ENCODE measurements around the gene KRTAP5-6.

KRTAP5-6 gene

DNA sequence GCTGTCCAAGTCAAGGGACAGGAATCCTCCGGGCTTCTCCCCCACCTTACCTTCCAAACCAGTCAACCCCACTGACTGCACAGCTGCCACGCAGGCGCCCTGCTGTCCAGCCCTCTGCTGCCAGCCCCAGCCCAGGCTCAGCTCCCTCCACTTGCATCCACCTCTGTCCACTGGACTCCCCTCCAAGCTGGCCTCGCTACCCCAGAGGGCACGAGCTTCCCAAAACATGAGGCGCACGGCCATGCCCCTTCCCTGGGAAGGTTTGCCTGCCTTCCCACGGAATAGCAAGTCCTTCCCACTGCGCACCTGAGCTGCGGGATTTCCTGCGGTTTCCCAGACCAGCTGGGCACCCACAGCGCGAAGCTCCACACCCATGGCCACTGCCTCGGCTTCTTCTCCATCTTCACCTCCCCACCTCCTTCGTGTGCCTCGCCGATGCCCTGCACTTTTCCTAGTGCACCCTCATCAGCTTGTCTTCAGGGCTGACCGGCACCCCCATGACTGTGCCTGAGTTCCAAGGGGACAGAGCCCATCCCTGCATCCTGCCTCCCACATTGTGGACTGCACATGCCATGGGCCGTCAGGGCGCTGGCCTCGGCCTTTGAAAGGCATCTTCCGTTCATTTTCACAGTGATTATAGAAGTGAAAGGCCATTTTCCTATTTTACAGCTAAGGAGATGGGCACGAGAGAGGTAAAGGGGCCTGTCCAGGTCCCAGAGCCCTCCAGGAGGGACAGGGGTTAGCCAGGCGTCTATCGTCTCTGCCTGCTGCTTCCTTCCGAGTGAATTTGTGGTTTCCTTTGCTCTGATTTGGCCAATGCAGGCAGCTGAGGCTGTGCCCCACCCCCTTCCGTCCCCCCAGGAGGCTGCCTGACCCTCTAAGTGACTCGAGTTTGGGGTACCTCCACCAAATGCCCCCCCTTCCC lies 37.0 kb downstream of the KRTAP5-6 start:
- DNase-seq (ENCODE audit: low spot score) = no peak

DNA sequence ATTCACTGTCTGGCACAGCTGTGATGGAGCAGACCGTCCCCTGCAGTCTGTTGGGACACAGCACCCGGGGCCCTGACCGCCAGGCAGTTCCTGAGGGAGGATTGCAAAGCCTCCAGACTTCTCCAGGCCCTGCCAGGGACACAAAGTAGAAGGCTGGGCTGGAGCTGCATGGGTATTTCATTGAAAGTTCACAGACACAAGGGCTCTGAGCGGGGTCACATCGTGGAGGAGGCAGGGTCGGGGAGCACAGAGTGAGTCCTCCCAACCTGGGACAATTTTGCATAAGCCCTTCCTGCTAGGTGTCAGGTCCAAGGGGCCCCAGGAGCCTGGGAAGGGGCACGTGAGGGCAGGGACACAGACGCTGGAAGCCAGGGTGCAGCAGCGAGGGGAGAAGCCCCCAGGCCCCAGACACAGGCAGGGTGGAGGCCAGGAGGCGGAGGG lies 37.7 kb downstream of the KRTAP5-6 start:
- no peak for DNase-seq (ENCODE audit: low spot score)

DNA sequence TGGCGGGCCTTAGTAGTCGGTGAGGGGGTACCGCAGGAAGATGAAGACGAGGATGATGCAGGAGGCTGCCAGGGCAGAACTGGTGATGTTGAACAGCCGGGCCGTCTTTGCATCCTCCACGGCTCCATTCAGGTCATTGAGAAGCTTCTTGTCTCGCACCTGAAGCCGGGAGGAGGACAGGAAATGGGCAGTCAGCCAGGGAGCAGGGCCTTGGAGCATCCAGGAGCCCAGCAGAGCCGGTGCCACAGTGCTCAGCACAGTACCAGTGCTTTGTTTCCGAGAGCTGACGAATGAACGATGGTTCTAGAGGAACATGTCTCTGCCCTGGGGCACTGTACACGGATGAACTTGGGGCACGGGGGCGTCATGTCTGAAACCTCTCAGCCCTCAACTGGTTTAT lies 38.3 kb downstream of the KRTAP5-6 start:
- no peak for DNase-seq (ENCODE audit: low spot score)

DNA sequence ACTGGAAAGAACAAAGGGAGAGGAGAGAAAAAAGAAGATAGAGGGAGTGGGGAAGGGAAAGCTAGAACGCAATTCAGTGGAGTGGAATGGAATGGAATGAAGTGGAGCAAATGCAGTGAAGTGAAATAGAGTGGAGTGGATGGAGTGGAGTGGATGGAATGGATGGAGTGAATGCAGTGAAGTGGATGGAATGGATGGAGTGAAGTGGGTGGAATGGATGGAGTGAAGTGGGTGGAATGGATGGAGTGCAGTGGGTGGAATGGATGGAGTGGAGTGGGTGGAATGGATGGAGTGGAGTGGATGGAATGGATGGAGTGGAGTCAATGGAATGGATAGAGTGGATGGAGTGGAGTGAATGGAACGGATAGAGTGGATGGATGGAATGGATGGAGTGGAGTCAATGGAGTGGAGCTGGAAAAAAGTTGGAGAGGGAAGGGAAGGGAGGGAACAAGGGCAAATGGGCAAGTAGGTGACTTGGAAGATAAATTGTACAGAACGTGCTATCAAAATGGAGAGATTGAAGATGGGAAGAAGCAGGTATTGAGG lies 39.5 kb downstream of the KRTAP5-6 start:
- no peak for DNase-seq (ENCODE audit: low spot score)

DNA sequence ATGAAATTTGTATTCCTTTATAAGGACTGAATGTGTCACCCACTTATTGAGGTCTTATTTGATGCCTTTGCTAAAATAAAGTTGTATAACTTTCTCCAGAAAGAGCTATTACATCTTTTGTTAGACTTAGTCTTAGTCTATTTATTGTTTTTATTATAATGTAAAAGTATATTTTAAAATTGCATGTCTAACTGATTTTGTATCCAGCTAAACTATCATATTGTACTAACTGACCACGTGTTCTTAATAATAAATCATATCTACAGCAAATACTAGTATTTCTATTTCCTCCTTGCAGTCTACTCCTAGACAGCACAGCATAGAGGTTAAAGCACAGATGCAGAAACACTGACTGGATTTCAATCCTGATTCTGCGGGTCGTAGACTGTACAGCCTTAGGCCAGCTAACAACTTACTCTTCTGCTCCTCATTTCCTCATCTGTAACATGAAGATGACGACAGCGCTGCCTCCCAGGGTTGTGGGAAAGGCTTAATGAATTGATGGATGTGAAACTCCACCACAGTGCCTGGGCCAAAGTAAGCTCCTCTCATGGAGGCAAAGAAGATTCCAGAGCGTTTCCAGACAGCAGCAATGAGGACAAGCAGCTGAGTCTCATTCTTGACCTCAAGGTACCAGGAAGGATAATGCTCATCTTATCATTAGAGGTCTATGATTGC lies 40.2 kb downstream of the KRTAP5-6 start:
- no peak for DNase-seq (ENCODE audit: low spot score)

DNA sequence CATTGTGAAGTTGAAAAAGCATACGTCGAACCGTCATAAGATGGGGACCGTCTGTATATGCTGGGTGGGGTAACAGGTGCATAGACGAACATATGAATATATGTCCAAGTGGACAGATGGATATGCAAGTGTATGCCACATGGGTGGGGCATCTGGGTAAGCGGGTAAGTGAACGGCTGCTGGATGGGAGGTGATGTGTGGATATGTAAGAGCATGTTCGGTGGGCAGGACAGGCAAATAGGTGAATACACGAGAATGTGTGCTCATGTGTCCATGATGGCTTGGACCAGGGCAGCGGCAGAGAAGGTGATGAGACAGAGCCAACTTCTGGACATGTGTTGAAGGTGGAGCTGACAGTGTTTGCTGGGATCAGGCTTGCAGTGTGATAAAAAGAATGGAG lies 41.4 kb downstream of the KRTAP5-6 start:
- no peak for DNase-seq (ENCODE audit: low spot score)

DNA sequence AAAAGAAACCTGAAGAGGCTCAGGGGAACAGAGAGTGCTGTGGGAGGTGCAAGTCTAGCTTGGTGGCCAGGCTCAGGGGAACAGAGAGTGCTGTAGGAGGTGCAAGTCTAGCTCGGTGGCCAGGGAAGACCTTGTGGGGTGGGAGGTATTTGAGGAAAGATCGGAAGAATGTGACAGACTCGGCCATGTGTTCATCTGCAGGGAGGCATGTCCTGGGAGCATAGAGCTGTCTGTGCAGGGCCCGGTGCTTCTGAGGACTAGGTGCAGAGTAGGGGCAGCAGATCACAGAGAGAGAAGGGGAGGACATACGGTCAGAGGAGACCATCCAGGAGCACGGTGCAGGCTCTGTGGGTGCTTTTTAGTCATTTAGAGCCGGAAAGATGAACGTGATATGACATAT lies 42.6 kb downstream of the KRTAP5-6 start:
- DNase-seq (ENCODE audit: low spot score) = no peak

DNA sequence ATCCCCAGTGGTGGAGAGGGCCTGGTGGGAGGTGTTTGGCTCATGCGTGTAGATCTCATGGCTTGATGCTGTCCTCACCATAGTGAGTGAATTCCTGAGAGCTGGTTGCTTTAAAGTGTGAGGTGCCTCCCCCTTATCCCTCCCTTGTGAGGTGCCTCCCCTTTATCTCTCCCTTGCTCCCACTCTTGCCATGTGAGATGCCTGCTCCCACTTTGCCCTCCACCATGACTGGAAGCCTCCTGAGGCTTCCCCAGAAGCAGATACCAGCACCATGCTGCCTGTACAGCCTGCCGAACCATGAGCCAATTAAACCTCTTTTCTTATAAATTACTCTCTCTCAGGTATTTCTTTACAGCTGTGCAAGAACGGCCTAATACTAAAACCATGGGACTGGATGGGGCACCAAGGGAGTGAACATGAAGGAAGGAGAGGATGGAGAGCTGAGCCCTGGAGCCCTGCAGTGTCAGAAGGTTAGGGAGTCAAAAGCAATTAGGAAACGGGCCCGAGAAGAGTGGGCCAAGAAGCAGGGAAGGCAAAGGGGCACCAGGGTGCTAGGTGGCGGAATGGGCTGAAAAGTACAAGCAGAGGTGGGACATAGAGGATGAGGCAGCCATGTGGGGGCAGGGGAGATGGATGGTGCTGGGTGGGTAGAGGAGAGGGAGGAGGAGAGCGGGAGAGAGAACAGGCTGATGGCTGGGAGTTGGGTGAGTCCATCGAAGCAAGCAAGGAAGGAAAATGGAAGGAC lies 44.0 kb downstream of the KRTAP5-6 start:
- no peak for DNase-seq (ENCODE audit: low spot score)

DNA sequence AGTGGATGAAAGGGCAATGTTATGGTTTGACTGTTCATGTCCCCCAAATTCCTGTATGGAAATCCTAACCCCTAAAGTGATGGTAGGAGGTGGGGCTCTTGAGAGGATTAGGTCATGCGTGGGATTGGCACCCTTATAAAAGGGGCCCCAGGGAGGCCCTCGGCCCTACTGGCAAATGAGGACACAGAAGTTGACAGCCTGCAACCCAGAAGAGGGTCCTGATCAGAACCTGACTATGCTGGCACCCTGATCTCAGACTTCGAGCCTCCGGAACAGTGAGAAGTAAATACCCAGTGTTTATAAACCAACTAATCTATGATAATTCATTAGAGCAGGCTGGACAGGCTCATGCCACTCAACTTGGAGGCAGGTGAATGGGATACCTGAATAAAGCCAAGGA lies 44.7 kb downstream of the KRTAP5-6 start:
- DNase-seq (ENCODE audit: low spot score) = no peak

DNA sequence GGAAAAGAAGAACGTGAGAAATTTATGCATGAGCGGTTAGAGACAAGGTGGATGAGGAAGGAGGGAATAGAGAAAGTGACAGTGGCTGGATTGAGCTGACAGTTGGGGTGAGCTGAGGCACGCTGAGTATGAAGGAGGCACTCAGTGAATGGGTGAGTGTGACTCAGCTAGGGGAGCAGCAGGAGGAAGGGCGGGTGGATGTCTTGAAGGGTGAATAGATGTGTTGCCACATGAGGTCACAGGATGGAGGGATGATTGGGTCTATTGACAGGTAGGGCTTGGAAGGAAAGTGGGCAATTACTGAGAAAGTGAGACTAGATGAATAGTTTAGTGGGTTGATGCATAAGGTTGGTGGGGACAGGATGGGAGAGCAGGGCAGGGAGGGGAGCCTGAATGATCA lies 45.4 kb downstream of the KRTAP5-6 start:
- DNase-seq (ENCODE audit: low spot score) = no peak

DNA sequence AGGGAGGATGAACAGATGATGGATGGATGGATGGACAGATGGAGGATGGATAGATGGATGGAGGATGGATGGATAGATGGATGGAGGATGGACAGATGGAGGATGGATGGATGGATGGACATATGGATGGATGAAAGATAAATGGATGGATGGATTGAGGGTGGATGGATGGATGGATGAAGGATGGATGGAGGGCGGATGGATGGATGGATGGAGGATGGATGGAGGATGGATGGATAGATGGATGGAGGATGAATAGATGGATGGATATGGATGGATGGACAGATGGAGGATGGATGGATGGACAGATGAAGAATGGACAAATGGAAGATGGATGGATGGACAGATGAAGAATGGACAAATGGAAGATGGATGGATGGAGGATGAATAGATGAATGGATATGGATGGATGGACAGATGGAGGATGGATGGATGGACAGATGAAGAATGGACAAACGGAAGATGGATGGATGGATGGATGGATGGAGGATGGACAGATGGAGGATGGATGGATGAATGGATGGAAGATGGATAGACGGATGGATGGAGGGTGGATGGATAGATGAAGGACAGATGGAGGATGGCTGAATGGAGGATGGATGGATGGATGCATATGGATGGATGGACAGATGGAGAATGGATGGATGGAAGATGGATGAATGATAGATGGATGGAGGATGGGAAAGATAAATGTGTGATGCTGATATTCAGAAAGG lies 46.0 kb downstream of the KRTAP5-6 start:
- DNase-seq (ENCODE audit: low spot score) = no peak

DNA sequence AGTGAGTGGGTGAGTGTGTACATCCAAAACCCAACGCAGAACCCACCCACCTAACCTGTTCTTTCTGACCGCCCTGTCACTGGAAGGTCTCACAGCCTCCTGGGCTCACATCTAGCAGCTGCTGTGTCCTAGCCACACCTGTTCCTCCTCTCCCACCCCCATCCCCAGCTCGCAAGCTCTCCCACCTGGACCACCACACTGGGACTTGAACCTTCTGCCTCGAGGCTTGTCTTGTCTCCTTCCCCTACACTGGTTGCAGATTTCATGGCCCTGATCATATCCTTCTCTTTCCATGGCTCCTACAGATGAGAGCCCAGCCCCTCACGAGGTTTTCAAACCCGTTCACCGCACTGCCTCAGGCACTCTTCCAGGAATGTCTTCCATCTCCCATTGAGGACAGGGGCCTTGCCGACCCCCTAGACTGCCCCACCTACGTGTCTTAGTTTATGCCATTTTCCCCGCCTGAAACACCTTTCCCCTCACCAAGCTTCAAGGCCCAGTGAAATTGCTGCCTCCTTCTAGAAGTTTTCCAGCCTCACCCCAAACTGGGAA lies 46.7 kb downstream of the KRTAP5-6 start:
- DNase-seq (ENCODE audit: low spot score) = no peak

DNA sequence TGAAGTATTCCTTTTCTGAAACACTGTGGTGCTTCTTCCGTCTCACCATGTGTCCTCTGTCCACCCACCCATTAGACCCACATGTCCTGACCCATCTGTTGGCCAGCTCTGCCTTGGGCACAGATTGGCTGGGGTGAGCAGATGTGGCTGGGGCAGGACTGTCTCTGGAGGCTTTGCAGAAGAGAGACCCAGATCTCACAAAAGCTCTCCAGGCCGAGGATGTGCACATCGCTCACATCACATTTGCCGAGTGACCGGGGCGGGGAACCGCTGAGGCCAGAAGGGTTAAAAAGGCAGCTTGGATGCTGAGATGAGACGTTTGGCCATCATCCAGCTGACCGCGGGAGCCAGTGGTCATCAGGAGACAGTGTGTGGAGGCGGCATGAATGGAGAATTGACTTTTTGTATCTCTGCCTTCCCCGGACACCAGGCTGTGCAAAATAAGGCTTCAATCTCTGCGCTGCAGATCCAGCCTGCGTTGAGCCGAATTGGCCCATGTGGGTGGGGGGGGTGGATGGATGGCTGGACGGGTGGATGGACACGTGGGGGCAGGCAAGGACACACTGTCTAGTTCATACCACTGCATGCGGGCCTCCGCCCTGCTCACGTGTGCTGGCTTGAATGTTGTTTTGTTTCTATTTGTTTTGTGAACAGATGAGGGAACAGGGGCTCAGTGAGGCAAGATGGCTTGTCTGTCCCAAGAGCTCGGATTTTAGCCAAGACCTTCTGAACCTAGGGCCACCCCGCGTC lies 47.3 kb downstream of the KRTAP5-6 start:
- peak; percentile 41 for DNase-seq (ENCODE audit: low spot score)

DNA sequence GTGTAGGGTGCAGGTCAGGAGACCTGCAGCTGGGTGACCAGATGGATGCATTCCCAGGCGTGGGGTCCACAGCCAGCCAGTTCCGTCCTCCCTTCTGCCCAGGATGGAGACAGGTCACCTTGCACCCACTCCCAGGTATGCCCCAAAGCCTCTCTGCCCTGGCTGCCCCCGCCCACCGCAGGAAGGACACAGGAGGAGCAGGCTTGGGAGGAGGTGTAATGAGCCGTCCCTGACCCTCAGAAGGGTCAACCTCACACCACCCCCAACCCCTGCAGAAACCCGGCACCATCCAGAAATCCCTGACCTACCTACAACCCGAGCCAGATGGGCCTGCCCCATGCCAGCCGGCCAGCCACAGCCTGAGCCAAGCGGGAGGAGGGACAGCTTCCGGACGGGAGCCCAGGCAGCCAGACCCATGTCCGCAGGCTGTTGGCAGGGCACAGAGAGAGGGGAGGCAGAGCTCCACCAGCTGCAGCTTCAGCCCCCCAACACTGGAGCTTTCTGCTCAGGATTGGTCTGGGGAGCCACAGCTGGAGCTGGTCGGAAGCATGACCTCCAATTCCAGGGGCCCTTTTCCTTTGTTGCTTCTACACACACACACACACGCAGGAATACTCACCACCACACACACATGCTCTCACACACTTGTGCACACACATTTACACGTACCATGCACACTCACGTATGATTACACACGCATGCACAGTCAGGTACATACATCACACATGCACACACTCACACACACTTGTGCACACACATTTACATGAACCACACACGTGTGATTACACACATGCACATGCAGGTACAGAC lies 48.1 kb downstream of the KRTAP5-6 start:
- DNase-seq (ENCODE audit: low spot score) = no peak

DNA sequence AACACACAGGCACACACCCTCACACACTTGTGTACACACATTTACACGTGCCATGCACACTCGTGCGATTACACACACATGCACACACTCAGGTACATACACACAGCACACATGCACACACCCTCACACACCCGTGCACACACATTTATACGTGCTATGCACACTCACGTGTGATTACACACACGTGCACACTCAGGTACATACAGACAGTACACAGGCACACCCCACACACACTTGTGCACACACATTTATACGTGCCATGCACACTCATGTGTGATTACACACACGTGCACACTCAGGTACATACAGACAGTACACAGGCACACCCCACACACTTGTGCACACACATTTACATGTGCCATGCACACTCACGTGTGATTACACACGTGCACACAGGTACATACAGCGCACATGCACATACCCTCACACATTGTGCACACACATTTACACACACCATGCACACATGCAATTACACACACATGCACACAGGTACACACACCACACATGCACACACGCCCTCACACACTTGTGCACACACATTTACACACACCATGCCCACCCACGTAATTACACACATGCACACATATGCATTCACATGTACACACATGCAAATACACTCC lies 48.8 kb downstream of the KRTAP5-6 start:
- DNase-seq (ENCODE audit: low spot score) = no peak

DNA sequence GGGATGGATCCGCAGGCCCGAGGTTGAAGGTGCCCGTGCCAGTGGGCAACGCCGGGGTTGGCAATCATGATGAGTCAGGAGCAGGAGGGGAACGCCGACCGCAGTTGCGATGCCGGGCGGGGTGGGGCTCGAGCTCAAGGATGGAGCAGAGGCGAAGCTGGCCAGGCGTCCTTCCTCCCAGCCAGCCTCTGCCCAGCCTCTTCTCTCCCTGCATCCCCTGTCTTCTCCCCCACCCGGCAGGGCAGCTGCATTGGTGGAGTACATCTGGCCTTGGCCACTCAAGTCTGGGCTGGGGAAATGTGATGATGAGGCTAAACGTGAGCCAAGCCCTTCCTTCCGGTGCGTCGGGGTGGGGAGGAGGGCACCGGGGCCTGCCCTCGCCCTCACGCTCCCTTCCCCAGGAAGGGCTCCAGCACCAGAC lies 49.5 kb downstream of the KRTAP5-6 start:
- DNase-seq (ENCODE audit: low spot score) = peak; percentile 28

DNA sequence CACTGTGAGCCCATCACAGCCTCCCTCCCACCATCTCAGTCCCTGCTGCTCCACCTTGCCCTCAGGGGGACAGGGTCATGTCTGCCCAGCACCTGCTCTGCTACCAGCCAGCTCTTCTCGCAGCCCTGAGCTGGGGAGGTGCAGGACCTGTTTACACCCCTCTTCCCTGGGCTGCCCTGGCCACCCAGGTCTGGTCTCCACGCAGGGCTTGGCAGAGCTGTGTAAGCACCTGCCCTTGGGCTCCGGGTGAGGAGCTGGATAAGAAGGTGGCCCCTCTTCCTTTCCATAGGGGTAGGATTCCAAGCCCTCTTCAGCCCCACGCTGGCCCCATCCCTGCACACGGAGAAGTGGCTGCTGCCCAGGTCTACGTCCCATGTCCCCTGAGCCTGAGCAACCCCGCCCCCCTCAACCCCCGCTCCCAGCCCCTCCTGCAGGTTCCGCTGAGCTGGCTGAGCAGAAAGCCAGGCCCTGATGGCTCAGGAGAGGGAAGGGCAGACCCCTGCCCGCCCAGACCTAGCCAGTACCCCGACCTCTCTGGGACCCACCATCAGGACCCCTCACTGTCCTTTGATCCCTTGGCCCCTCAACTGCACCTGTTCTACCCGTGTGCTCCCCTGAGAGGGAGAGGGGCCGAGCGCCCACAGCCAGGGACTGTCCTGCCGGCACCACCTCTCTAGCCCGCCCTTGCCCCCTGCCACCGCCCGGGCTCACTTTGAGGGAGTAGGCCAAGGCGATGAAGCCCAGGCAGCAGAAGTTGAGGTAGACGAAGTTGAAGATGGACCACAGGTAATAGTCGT lies 50.2 kb downstream of the KRTAP5-6 start:
- no peak for DNase-seq (ENCODE audit: low spot score)

Data from AG08395 (cell line).